KOPT-K1 (cell line): ENCODE results near the gene KDM2A.

Experiments used
- H3K27ac ChIP-seq: fragments of 200-600 bp; sonication (generic); 2 replicates; pipeline ENCODE4 v1.5.1; 2016; ENCODE audit warnings: antibody characterized with exemption, mild to moderate bottlenecking, low read depth, low read length; ENCODE audit not compliant: poor library complexity, severe bottlenecking
- H3K36me3 ChIP-seq: fragments of 200-600 bp; sonication (generic); 2 replicates; pipeline ENCODE4 v1.5.1; 2017; ENCODE audit warnings: antibody characterized with exemption, mild to moderate bottlenecking, low read length, moderate library complexity; ENCODE audit not compliant: insufficient read depth
- H3K9me3 ChIP-seq: fragments of 200-600 bp; sonication (generic); 2 replicates; pipeline ENCODE4 v1.5.1; 2017; ENCODE audit warnings: antibody characterized with exemption, low read length, mild to moderate bottlenecking; ENCODE audit not compliant: insufficient read depth, poor library complexity, severe bottlenecking

KDM2A gene

GRCh38 chr11:67118801-67119584 lies at the start of gene KDM2A:
TSS of gene KDM2A (plus strand) at chr11:67119263. CDS start at chr11:67121317, 2,054 bp downstream.
- Histone ChIP-seq H3K36me3 (peaks cover 14% of the 10 kb centered on the region), H3K27ac (peak within 1 kb of the TSS; percentile 87), H3K9me3 (no peaks in the 10 kb centered on the region)

GRCh38 chr11:67071420-67072284 lies 47.4 kb upstream of the KDM2A start:
- Histone ChIP-seq H3K9me3 (no peaks in the 10 kb centered on the region), H3K27ac (no peak overlapping the region), H3K36me3 (no peaks in the 10 kb centered on the region)

GRCh38 chr11:67072295-67072694 lies 46.8 kb upstream of the KDM2A start:
- H3K9me3 ChIP-seq, result no peaks in the 10 kb centered on the region
- H3K27ac ChIP-seq, result no peak overlapping the region
- H3K36me3 ChIP-seq, result no peaks in the 10 kb centered on the region

- no peaks in the 10 kb centered on the region for H3K36me3 ChIP-seq
- no peak overlapping the region for H3K27ac ChIP-seq
- no peaks in the 10 kb centered on the region for H3K9me3 ChIP-seq
Observed at GRCh38 chr11:67073908-67074307, 45.2 kb upstream of the KDM2A start.

- Histone ChIP-seq H3K27ac (no peak overlapping the region), H3K9me3 (no peaks in the 10 kb centered on the region), H3K36me3 (no peaks in the 10 kb centered on the region)
Observed at GRCh38 chr11:67076202-67076601, 42.9 kb upstream of the KDM2A start.

- Histone ChIP-seq H3K9me3 (no peaks in the 10 kb centered on the region), H3K36me3 (no peaks in the 10 kb centered on the region), H3K27ac (no peak overlapping the region)
Observed at GRCh38 chr11:67079065-67079705, 39.9 kb upstream of the KDM2A start.

GRCh38 chr11:67082071-67082791 lies 36.8 kb upstream of the KDM2A start:
- Histone ChIP-seq H3K27ac (no peak overlapping the region), H3K9me3 (no peaks in the 10 kb centered on the region), H3K36me3 (no peaks in the 10 kb centered on the region)

GRCh38 chr11:67083786-67084366 lies 35.2 kb upstream of the KDM2A start:
- no peaks in the 10 kb centered on the region for H3K36me3 ChIP-seq
- no peak overlapping the region for H3K27ac ChIP-seq
- no peaks in the 10 kb centered on the region for H3K9me3 ChIP-seq

- Histone ChIP-seq H3K27ac (no peak overlapping the region), H3K36me3 (no peaks in the 10 kb centered on the region), H3K9me3 (no peaks in the 10 kb centered on the region)
Observed at GRCh38 chr11:67085617-67086016, 33.4 kb upstream of the KDM2A start.

- Histone ChIP-seq H3K36me3 (no peaks in the 10 kb centered on the region), H3K9me3 (no peaks in the 10 kb centered on the region), H3K27ac (no peak overlapping the region)
Observed at GRCh38 chr11:67090717-67091116, 28.3 kb upstream of the KDM2A start.

GRCh38 chr11:67095214-67095507 lies 23.9 kb upstream of the KDM2A start:
- Histone ChIP-seq H3K9me3 (no peaks in the 10 kb centered on the region), H3K27ac (no peak overlapping the region), H3K36me3 (no peaks in the 10 kb centered on the region)

- no peak overlapping the region for H3K27ac ChIP-seq
- no peaks in the 10 kb centered on the region for H3K9me3 ChIP-seq
- H3K36me3 ChIP-seq, result no peaks in the 10 kb centered on the region
Observed at GRCh38 chr11:67098799-67099429, 20.1 kb upstream of the KDM2A start.

GRCh38 chr11:67099831-67100324 lies 19.2 kb upstream of the KDM2A start:
- H3K9me3 ChIP-seq, result no peaks in the 10 kb centered on the region
- no peaks in the 10 kb centered on the region for H3K36me3 ChIP-seq
- peak overlapping the region; percentile 54 for H3K27ac ChIP-seq

GRCh38 chr11:67102664-67103063 lies 16.4 kb upstream of the KDM2A start:
- Histone ChIP-seq H3K27ac (peak overlapping the region; percentile 22), H3K36me3 (no peaks in the 10 kb centered on the region)

More at GRCh38 chr11:67102664-67103063, 16.4 kb upstream of the KDM2A start:
- H3K9me3 ChIP-seq, result no peaks in the 10 kb centered on the region
